HS-5 (cell line): ENCODE measurements around the gene DIO3.

Experiments
- DNase-seq: peaks from one replicate; pipeline ENCODE4 v3.0.0-alpha.2; 2012; ENCODE audit warnings: low read depth

DIO3 gene

DNA sequence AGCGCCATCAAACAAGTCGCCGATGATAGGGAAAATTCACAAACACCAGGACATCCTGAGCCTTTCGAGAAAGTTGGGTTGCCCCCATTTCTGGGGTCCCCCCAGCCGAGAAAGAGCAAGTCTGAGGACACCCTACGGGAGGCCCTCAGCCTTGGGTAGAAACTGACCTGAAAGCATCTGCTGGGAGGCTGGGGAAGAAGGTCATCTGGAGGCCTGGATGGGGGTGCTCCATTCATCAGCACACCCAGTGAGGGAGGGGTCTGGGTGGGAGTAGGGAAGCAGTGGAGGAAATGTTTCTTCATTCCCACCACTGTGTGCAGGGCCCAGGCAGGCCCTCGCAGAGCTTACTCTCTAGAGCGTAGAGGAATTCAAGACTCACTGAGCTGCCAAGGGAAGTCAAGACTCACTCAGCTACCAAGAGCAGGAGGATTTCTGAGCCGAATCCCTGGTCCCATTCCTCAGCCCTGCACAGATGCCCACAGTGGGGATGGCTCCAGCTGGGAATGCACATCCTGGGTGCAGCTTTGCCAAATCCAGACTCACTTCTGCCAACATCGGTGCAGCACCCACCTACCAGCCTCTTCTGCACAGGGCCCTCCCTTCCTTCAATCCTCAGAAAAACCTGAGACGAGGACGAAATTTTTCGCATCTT is 38.1 kb downstream of the DIO3 start:
- no peak for DNase-seq

DNA sequence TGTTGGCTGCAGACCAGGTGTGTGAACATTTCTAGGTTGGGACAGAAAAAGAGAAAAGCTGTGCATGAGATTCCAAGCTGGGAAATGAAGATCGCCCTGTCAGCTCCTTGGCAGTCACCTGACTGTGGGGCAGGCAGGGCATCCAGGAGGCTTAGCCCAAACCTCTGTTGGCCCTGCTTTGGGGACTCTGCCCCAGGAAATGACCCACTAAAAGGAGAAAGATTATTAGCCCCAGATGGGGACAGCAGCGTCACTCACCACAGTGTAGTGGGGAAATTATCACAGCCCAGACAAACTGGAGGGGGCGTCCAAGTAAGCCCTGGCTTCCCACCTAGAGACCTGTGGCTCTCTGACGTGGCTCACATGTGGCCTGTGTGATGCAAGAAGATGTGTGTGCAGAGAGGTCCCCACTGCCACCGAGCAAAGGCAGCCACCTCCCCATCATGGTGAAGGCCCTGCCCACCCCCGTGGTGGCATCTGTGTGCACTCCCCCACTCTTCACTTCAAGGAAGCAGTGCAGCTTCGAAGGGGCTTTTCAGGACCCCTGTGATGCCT is 39.1 kb downstream of the DIO3 start:
- DNase-seq: no peak

DNA sequence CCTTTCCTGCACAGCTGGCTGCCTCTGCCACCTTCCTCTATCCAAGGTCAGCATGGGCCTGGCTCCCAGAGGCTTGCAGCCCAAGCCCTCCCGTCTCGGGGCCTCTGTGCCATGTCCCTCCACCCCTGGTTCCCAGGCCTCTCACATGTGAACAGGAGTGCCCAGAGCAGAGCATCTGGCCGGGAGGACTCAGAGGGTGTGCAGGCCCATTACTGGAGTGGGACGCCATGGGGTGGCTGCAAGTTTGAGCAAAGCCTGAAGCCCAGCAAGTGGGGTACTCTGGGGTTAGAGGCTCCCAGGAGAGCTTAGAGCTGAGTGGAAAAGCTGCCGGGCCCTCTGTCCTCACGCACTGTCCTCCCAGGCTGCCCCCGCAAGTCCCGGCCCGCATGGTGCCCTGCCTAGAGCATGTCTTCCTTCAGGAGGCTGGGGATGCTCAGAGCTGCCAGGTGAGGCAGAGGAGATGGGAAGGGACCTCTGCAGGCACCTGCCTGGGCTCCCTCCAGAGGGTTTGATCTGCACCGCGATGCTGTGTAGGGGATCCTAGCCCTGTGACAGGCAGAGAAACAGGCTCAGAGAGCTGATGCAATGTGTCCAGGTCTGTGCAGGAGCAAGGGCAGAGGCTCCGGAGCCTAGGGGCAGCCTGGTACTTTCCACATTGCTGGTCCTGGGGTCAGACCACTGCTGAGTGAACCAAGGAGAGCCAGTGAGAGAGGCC is 39.8 kb downstream of the DIO3 start:
- no peak for DNase-seq

DNA sequence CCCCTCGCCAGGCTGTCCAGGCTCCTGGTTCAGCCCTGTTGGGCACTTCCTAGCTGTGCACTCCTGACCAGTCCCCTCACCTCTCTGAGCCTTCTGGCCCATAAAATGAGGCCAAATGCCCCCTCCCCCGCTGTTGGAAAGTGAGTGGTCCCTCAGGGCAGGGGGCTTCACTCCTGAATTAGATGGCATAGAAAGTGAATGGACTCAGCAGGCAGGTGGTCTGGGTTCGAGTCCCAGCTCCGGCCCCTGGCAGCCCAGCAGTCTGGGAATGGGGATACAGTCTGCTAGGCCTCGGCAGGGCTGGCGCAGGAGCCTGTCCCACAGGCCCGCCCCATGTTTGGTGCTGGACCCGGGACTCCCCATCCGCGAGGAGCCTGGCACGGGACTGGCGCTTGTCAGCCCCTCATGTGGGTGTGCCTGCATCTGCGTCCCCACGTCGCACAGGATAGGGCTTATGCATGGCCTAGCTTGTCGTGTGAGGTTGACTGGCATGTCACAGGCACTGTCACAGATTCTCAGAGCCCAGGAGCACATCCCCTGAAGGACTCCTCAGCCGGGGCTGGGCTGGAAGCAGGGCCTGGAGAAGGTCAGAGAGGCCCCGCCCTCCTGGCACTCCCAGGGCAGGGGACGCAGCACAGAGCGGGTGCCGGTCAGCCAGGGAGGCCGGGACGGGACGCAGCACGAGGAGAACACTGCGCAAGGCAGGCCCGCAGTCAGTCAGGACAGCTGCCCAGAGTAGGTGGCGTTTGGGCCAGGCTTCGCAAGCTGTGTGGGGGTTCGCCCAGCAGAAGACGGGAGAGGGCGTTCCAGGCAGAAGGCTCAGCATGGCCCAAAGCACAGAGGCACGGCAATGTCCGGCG is 40.5 kb downstream of the DIO3 start:
- DNase-seq: no peak

DNA sequence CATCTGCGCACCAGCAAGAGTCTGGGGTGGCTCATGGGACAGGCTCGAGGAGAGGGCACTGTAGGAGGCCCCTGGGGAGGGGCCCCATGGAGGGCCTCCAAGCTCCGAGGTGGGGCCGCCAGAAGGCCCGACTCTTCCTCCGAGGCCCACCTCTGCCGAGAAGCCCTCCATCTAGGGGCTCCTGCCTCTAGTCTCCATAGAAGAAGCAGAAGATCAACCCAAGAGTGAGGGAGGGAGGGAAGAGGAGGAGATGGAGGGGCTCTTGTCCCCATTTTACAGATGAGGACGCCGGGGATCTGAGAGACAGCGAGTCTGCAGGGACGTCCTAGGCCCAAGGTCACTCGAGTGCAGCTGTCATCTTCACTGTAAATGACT is 41.2 kb downstream of the DIO3 start:
- DNase-seq: no peak

DNA sequence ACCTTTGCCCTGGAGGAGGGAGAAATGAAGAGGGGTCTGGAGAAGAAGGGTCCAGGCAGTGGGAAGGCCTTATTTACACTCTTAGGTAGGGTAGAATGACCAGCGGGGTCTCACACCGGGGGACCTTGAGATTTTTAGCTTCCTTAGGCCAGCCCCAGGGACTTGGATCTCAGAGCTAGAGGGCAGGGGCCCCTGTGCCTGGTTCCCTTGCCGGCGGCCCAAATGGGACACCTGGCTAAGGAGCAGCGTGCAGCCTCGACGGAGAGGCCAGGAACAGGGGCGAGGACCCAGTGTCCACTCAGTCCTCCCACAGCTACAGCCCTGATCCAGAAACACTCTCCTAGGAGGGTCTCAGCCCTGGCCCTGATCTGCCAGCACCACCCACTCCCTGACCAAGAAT is 41.8 kb downstream of the DIO3 start:
- no peak for DNase-seq

DNA sequence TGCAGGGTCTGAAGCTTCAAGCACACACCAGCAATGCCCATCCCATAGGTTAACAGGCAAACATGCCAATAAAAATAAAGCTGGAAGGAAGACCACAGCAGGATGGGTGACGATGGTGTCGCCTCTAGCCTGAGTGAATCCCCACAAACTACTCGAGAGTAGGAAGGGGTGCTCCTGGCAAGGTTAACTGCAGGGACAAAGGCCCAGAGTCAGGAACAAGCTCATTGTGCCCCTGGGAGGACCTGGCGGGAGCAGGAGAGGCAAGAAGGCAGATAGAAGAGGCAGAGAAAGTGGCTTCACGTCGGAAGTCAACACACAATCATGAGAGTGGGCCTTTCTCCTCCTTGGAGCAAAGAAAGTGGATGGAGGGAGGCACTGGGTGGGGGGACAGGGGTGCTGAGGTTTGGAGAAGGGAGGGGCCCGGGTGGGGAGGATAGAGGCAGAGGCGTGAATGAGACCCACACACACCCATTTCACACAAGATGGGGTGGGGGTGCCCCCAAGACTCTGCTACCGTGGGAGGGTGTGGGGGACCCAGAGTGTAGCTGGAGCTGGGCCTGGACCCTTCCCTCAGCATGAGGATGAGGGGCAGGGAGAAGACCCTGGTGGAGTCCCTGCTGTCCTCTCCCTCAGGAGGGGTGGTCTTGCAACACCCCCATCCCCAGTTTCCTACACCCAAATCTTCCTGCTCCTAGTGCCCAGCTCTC is 43.1 kb downstream of the DIO3 start:
- DNase-seq: no peak

DNA sequence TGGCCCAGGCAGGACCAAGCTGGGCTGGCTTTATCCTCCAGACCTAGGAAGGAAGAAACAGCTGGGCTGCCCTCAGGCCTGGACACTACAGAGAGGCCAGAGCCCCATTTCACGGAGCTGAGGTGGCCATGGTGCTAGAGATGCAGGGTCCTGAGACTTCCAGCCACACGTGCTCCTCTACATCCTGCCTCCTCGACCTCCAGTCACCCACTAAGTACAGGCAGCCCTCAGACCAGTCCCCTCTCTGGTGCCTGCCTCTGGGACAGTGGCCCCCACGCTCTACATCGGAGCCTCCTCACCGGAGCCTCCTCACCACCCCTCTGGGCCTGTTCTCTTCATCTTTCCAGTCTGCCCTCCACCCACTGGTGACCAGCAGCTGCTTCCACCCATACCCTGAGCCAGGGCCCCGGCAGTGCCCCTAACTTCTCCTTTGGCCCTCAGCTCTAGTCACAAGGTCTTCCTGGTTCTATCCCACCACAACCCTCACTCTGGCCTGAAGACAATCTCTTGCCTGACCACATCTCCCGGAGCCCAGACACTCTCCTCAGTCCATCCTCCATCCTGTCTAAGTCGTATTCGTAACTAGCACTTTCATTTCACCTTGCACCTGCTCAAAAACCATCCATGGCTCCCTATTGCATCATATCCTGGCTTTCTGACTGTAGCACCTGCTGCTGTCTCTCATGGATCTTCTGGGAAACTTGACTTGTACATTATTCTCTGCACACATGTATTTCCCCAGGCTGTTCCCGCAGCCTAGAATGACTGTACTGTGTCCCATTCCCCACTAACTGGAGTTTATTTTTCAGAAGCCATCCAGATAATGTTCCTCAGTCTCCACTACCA is 43.9 kb downstream of the DIO3 start:
- no peak for DNase-seq

DNA sequence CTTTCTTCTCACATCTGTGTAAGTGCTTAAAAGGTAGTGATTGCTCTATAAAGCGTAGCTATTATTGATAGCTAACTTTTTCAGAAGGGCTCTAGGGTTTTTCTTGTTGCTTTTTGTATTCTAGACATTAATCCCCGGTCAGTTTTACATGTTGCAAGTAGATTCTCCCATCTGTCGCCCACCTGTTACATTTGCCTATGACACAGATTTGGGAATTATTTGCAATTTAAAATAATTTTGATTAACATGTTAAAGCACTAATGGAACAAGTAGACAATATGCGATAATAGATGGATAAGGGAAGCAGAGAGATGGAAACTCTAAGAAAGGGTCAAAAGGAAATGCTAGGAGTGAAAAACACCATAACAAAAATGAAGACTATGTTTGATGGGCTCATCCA is 44.5 kb downstream of the DIO3 start:
- DNase-seq: no peak
